ENCODE data around the gene EXOC4.

EXOC4 gene

DNA sequence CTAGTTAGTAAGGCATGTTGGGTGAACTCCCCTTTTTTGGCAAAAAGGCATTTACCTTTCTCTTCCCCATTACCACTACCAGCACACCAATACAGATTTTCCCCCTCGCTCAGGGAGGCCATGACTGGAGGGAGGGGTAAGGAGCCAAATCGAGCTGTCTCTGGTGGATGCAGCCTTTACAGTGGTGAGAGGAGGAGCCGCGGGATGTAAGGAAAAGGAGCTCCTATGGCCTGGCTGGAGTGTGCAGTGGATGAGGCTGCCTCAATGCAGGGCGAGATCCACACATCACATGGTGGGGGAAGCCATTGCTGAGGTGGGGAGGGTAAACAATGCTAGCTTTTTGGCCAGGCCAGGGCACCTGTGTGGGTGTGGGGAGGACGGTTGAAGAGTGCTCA, 416.2 kb downstream of the EXOC4 start:
- no peaks in the 10 kb centered on the region for H3K9me3 ChIP-seq (ENCODE audit: severe bottlenecking)
- no peaks in the 10 kb centered on the region for H3K27me3 ChIP-seq (ENCODE audit: insufficient read depth, poor library complexity, severe bottlenecking)
- no peak overlapping the region for H3K4me3 ChIP-seq (ENCODE audit: severe bottlenecking)
- TF ChIP-seq, protein P1, sequence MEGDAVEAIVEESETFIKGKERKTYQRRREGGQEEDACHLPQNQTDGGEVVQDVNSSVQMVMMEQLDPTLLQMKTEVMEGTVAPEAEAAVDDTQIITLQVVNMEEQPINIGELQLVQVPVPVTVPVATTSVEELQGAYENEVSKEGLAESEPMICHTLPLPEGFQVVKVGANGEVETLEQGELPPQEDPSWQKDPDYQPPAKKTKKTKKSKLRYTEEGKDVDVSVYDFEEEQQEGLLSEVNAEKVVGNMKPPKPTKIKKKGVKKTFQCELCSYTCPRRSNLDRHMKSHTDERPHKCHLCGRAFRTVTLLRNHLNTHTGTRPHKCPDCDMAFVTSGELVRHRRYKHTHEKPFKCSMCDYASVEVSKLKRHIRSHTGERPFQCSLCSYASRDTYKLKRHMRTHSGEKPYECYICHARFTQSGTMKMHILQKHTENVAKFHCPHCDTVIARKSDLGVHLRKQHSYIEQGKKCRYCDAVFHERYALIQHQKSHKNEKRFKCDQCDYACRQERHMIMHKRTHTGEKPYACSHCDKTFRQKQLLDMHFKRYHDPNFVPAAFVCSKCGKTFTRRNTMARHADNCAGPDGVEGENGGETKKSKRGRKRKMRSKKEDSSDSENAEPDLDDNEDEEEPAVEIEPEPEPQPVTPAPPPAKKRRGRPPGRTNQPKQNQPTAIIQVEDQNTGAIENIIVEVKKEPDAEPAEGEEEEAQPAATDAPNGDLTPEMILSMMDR (IDR thresholded peaks at IDR 0.05; ENCODE audit: poor library complexity, severe bottlenecking), result no peak
- ATAC-seq (ENCODE audit: low read depth) (no peak), DNase-seq (ENCODE audit: low spot score) (no peak)
- H3K4me1 ChIP-seq (ENCODE audit: insufficient read depth, poor library complexity, severe bottlenecking), result peaks cover 8% of the 10 kb centered on the region
- H3K27ac ChIP-seq (ENCODE audit: poor library complexity, severe bottlenecking), result no peak overlapping the region
- no peaks in the 10 kb centered on the region for H3K36me3 ChIP-seq (ENCODE audit: low read depth)

DNA sequence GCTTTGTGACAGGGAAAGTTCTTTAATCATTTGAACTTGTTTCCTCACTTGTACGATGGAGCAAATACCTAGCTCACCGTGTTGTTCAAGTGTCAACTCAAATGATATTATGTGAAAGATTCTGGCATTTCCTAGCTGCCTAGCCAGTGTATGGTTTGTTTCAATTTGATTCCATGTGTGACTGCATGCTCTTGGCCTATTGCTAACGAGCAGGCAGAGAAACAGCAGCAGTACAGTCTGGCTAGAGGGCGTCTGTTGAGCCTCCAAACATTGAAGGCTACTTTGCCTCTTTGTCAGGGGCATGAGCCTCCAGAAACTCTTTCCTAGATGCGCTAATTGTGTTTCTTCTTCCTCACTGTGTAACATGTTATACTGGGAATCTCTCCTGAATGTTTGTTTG, 417.4 kb downstream of the EXOC4 start:
- no peaks in the 10 kb centered on the region for H3K9me3 ChIP-seq (ENCODE audit: severe bottlenecking)
- H3K36me3 ChIP-seq (ENCODE audit: low read depth), result no peaks in the 10 kb centered on the region
- TF ChIP-seq, protein P1 (IDR thresholded peaks at IDR 0.05; ENCODE audit: poor library complexity, severe bottlenecking), result no peak
- peaks cover 8% of the 10 kb centered on the region for H3K4me1 ChIP-seq (ENCODE audit: insufficient read depth, poor library complexity, severe bottlenecking)
- no peak overlapping the region for H3K4me3 ChIP-seq (ENCODE audit: severe bottlenecking)
- DNase-seq (ENCODE audit: low spot score) (no peak), ATAC-seq (ENCODE audit: low read depth) (no peak)
- H3K27me3 ChIP-seq (ENCODE audit: insufficient read depth, poor library complexity, severe bottlenecking), result no peaks in the 10 kb centered on the region
- no peak overlapping the region for H3K27ac ChIP-seq (ENCODE audit: poor library complexity, severe bottlenecking)

DNA sequence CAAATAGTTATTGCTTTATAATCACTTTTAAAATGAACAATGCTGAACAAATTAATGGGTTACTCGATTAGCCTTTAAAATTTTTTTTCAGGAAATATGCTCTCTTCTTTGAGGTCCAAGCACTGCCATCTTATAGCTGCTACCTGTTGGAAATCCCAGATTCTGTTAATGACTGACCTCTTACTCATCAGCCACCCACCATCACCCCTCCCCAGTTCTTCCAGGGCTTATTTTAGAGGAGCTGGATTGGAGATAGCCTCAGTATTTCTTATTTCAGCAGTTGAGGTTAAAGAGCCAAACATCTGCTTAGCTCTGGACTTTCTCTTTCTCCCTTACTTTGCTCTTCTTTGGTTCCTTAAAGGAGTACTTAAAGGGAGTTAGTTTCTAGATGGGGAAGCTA, 420.0 kb downstream of the EXOC4 start:
- ATAC-seq (ENCODE audit: low read depth), result no peak
- DNase-seq (ENCODE audit: low spot score), result no peak

DNA sequence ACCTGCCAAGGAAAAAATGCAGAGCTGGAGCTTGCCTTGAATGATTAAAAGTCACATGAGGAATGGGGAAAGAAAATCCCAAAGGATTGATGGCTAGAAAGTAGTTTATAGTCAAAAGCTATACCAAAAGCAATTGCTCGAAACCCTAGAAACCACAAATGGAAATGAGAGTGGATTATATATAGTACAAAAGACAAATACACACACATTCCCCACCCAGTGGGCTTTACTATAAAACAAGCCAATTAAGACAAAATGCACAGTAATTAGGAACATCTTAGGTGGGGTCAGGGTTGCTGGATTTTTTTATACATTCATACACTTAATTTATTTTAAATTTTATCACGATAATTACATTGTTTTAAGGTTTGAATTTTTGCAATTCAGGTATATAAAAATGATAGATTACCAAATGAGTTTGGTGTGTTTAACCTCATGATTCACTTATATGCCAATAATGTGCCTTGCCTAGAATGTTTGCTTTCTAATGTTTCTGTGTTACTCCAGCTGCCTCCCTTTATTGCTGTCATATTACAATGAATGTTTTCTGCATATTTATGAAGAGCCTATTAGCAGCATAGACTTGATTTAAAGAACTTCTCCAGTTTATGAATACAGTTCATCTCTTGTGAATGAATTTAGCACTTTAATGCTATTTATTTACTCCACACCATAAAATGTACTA, 421.3 kb downstream of the EXOC4 start:
- no peak for ATAC-seq (ENCODE audit: low read depth)
- no peak for DNase-seq (ENCODE audit: low spot score)
- Histone ChIP-seq H3K27me3 (ENCODE audit: insufficient read depth, poor library complexity, severe bottlenecking) (no peaks in the 10 kb centered on the region), H3K27ac (ENCODE audit: poor library complexity, severe bottlenecking) (no peak overlapping the region), H3K4me3 (ENCODE audit: severe bottlenecking) (no peak overlapping the region), H3K9me3 (ENCODE audit: severe bottlenecking) (no peaks in the 10 kb centered on the region), H3K4me1 (ENCODE audit: insufficient read depth, poor library complexity, severe bottlenecking) (no peaks in the 10 kb centered on the region), H3K36me3 (ENCODE audit: low read depth) (no peaks in the 10 kb centered on the region)
- TF ChIP-seq, protein P1 (IDR thresholded peaks at IDR 0.05; ENCODE audit: poor library complexity, severe bottlenecking), result no peak

More for the DNA sequence above, 420.0 kb downstream of the EXOC4 start:
- TF ChIP-seq, protein P1 (IDR thresholded peaks at IDR 0.05; ENCODE audit: poor library complexity, severe bottlenecking), result no peak
- peaks cover 8% of the 10 kb centered on the region for H3K4me1 ChIP-seq (ENCODE audit: insufficient read depth, poor library complexity, severe bottlenecking)
- H3K36me3 ChIP-seq (ENCODE audit: low read depth), result no peaks in the 10 kb centered on the region
- no peaks in the 10 kb centered on the region for H3K9me3 ChIP-seq (ENCODE audit: severe bottlenecking)
- H3K4me3 ChIP-seq (ENCODE audit: severe bottlenecking), result no peak overlapping the region
- H3K27ac ChIP-seq (ENCODE audit: poor library complexity, severe bottlenecking), result no peak overlapping the region
- no peaks in the 10 kb centered on the region for H3K27me3 ChIP-seq (ENCODE audit: insufficient read depth, poor library complexity, severe bottlenecking)

DNA sequence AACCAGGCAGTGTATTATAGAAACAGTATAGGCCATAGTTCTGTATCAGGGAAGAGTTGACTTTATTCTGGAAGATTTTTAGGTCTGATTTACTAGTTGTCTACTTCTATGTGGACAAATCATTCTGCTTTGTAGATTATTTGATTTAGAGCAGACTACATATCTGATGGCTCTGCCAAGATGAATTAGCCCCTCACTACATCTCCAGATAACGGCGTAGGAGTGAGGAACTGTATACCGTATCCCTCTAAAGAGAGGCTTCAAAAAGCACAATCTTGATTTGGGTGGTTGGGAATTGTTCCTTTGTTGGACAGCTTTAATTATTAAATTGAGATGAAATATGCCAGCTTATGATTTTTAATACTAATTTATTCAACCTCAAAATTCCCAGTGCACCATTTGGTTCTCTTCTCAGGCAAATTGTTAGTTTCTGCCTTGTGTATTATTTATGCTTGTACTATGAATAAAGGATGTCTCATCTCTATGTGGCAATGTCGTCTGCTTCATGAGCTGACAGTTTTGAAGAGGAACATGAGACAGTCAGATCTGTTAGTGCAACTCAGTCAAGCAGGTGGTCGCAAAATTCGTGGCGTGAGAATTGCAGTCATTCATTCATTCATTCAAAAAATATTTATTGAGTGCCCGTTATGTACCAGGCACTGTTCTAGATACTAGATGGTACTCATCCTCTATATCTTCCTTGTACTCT, 422.8 kb downstream of the EXOC4 start:
- no peak overlapping the region for H3K27ac ChIP-seq (ENCODE audit: poor library complexity, severe bottlenecking)
- no peak overlapping the region for H3K4me3 ChIP-seq (ENCODE audit: severe bottlenecking)
- H3K27me3 ChIP-seq (ENCODE audit: insufficient read depth, poor library complexity, severe bottlenecking), result no peaks in the 10 kb centered on the region
- ATAC-seq (ENCODE audit: low read depth), result no peak
- TF ChIP-seq, protein P1 (IDR thresholded peaks at IDR 0.05; ENCODE audit: poor library complexity, severe bottlenecking), result no peak
- no peaks in the 10 kb centered on the region for H3K4me1 ChIP-seq (ENCODE audit: insufficient read depth, poor library complexity, severe bottlenecking)
- H3K36me3 ChIP-seq (ENCODE audit: low read depth), result no peaks in the 10 kb centered on the region
- H3K9me3 ChIP-seq (ENCODE audit: severe bottlenecking), result no peaks in the 10 kb centered on the region
- no peak for DNase-seq (ENCODE audit: low spot score)

Data from RWPE2 (cell line).